Peyer's patch (tissue), 4 donors: Measurements from ENCODE around the gene NUDT6. TPM values are rescaled to one million over a fixed set of nuclear protein-coding genes. Genes with fewer than 3 reads are reported as not detected.
"Not testable (repeated sequence)": the region's sequence is repeated elsewhere in the genome, so short reads cannot be mapped to it uniquely, and the experiment has no call there.

Experiments
- DNase-seq, 3 donors: peaks; one replicate each; pipeline ENCODE4 v3.0.0-alpha.2; 2017 to 2019
- H3K27ac ChIP-seq, 4 donors: fragments of 200-600 bp; sonication (generic); one replicate each; pipeline ENCODE4 v1.5.1; 2016 to 2019
- H3K27me3 ChIP-seq, 2 donors: fragments of 200-600 bp; sonication (generic); one replicate each; pipeline ENCODE4 v1.5.1; 2019
- H3K36me3 ChIP-seq, 3 donors: fragments of 200-600 bp; sonication (generic); one replicate each; pipeline ENCODE4 v1.5.1; 2016 to 2019
- H3K4me1 ChIP-seq, 4 donors: fragments of 200-600 bp; sonication (generic); one replicate each; pipeline ENCODE4 v1.5.1; 2016 to 2019
- H3K4me3 ChIP-seq, 4 donors: fragments of 200-600 bp; sonication (generic); 1 replicate in 3 of 4; 2 replicates in 1 of 4; pipeline ENCODE4 v1.5.1; 2016 to 2019; ENCODE audit warnings: mild to moderate bottlenecking in 1 of 4
- H3K9me3 ChIP-seq, 4 donors: fragments of 200-600 bp; sonication (generic); one replicate each; pipeline ENCODE4 v1.5.1; 2016 to 2019; ENCODE audit warnings: mild to moderate bottlenecking in 1 of 4
- POLR2A ChIP-seq, 2 donors: fragments of 450-650 bp; IDR thresholded peaks; one replicate each; pipeline ENCODE4 v1.5.1; 2017; ENCODE audit warnings: antibody characterized with exemption in 2 of 2, mild to moderate bottlenecking in 2 of 2, moderate library complexity in 2 of 2
- total RNA-seq, 4 donors: library from RNA; depleted of rRNA; stranded (reverse); fragments of >200 nt; gene quantifications; one replicate each; pipeline ENCODE4 v1.1.0, GENCODE V29; 2016
- TF ChIP-seq, protein P1 (sequence below), 6 experiments: fragments of 450-650 bp in 4 of 6; fragments of 200-600 bp in 2 of 6; sonication (generic) in 1 of 6; IDR thresholded peaks; one replicate each; pipeline ENCODE4 v1.5.1; 2017 to 2019; ENCODE audit warnings: antibody characterized with exemption in 6 of 6, mild to moderate bottlenecking in 3 of 6, moderate library complexity in 1 of 6

Gene NUDT6
- total RNA-seq, 4 donors from 2014 or later: 8.7 to 12.4 (median 10.5) TPM

DNA sequence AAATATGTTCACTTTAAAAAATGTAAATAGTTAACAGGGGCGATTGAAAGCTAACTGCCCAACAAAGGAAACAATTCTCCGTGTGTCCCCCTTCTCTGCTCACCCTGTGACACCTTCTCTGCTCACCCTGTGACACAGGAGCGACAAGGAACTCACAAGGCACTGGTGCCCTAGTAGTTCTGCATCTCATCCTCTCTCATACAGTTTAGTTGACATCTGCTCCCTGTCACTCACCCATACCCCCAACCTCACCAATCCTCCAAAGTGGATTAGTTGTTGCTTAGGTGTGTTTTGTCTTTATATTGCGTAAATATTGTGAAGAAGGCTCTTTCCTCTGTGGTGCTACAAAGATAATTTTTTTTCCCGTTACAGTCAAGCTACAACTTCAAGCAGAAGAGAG lies 46.4 kb downstream of the NUDT6 start:
- no peaks in the 10 kb centered on the region for H3K4me1 ChIP-seq
- no peak for DNase-seq
- no peaks in the 10 kb centered on the region for H3K36me3 ChIP-seq
- H3K27ac ChIP-seq: no peak overlapping the region
- TF ChIP-seq, protein P1, sequence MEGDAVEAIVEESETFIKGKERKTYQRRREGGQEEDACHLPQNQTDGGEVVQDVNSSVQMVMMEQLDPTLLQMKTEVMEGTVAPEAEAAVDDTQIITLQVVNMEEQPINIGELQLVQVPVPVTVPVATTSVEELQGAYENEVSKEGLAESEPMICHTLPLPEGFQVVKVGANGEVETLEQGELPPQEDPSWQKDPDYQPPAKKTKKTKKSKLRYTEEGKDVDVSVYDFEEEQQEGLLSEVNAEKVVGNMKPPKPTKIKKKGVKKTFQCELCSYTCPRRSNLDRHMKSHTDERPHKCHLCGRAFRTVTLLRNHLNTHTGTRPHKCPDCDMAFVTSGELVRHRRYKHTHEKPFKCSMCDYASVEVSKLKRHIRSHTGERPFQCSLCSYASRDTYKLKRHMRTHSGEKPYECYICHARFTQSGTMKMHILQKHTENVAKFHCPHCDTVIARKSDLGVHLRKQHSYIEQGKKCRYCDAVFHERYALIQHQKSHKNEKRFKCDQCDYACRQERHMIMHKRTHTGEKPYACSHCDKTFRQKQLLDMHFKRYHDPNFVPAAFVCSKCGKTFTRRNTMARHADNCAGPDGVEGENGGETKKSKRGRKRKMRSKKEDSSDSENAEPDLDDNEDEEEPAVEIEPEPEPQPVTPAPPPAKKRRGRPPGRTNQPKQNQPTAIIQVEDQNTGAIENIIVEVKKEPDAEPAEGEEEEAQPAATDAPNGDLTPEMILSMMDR (IDR thresholded peaks at IDR 0.05): no peak
- TF ChIP-seq POLR2A (IDR thresholded peaks at IDR 0.05): no peak
- H3K4me3 ChIP-seq: no peak overlapping the region
- no peaks in the 10 kb centered on the region for H3K27me3 ChIP-seq
- peaks cover 0 to 7% (median 2%) of the 10 kb centered on the region in 4 donors for H3K9me3 ChIP-seq

DNA sequence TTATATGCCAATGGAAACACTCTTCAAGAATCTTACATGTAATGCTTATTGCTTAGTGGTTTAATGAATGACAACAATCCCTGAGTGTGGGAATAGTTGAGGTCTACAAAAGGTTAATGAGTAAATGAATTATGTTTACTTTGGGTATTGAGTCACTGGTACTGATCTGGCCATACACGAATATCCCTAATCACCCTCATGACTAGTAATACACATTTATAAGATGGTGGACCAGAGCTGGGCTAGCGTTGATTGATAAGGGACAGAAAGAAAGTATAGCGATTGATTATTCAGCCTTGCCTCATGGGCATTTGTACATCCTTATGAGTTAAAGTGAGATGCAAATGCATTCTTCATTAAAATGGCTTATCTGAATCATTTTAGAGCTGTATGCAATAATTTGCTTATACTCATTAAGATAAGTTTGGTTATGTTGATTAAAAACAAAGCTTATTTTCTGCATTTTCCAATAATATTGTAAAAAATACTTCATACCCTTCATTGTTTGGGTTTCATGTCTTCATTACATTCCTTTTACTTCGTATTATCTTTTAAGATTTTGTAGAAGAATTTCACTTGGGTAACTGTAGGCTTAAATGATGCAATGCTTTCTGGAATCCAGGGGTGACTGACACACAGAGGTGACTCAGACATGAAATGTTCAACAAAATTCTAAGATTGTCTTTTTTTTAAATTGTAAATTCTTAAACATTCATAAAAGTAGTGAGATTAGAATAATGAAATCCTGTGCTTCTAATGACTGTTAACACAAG lies 48.4 kb downstream of the NUDT6 start:
- H3K27ac ChIP-seq: no peak overlapping the region

DNA sequence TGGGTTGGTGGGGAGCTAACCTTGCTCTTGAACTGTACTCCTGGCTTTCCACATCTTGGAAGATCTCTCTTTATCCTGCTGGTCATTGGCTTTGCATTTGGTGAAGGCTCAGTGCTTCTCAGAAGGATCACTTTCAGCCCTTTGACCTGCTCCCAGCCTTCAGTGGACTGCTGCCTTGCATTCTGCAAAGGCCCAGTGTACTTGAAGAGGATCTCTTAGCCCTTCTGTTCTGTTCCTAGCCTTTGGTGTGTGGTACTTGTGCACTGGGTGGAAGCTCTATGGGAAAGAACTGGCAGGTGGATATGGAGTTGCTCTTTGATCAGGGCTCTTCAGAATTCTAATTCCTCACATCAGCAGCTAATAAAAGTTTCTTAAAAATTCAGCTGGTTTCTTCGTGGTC lies 49.3 kb downstream of the NUDT6 start:
- no peaks in the 10 kb centered on the region for H3K9me3 ChIP-seq
- H3K36me3 ChIP-seq: no peaks in the 10 kb centered on the region
- no peak for TF ChIP-seq POLR2A (IDR thresholded peaks at IDR 0.05)
- H3K4me3 ChIP-seq: no peak overlapping the region
- no peak for DNase-seq
- no peaks in the 10 kb centered on the region for H3K4me1 ChIP-seq
- H3K27ac ChIP-seq: no peak overlapping the region
- no peaks in the 10 kb centered on the region for H3K27me3 ChIP-seq

More for the DNA sequence above, 48.4 kb downstream of the NUDT6 start:
- Histone ChIP-seq H3K4me3 (no peak overlapping the region), H3K4me1 (no peaks in the 10 kb centered on the region), H3K9me3 (no peaks in the 10 kb centered on the region), H3K27me3 (no peaks in the 10 kb centered on the region), H3K36me3 (no peaks in the 10 kb centered on the region)
- TF ChIP-seq, protein P1 (IDR thresholded peaks at IDR 0.05): no peak
- TF ChIP-seq POLR2A (IDR thresholded peaks at IDR 0.05): no peak
- DNase-seq: no peak

DNA sequence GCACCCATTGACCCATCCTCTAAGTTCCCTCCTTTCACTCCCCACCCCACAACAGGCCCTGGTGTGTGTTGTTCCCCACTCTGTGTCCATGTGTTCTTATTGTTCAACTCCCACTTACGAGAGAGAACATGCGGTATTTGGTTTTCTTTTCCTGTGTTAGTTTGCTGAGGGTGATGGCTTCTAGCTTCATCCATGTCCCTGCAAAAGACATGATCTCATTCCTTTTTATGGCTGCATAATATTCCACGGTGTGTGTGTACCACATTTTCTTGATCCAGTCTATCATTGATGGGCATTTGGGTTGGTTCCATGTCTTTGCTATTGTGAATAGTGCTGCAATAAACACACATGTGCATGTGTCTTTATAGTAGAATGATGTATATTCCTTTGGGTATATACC lies 54.2 kb downstream of the NUDT6 start:
- H3K27me3 ChIP-seq, H3K36me3 ChIP-seq, H3K4me3 ChIP-seq, H3K4me1 ChIP-seq, DNase-seq, H3K9me3 ChIP-seq, H3K27ac ChIP-seq: not testable (repeated sequence)

DNA sequence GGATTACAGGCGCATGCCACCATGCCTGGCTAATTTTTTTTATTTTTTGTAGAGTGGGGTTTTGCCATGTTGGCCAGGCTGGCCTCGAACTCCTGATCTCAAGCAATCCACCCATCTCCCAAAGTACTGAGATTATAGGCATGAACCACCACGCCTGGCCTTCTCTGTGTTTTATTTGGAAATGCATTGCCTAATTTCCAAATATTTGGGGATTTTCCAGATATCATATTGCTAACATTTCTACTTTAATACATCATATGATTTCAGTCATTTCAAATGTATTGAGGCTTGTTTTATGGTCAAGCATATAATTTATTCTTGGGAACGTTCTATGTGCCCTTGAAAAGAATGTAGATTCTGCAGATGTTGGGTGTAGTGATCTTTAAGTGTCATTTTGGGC lies 57.0 kb downstream of the NUDT6 start:
- DNase-seq: no peak
- Histone ChIP-seq H3K36me3 (no peaks in the 10 kb centered on the region), H3K27ac (no peak overlapping the region), H3K4me1 (no peaks in the 10 kb centered on the region), H3K27me3 (no peaks in the 10 kb centered on the region), H3K4me3 (no peak overlapping the region), H3K9me3 (no peaks in the 10 kb centered on the region)
- no peak for TF ChIP-seq POLR2A (IDR thresholded peaks at IDR 0.05)
- TF ChIP-seq, protein P1 (IDR thresholded peaks at IDR 0.05): no peak

DNA sequence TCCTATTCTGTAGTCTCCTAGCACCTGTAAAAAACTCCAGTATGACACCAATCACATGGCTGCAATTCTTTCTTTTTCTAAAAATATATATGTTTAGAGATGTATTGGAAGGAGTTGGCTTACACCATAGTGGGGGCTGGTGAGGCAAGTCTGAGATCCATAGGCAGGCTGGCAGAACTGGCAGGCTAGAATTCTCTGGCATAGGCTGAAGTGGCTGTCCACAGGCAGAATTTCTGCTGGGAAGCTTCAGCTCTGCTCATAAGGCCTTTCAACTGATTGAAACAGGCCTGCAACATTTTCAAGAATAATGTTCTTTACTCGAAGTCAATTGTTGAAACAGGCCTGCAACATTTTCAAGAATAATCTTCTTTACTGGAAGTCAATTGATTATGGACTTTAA lies 58.8 kb downstream of the NUDT6 start:
- DNase-seq: no peak
- H3K36me3 ChIP-seq: no peaks in the 10 kb centered on the region
- H3K4me1 ChIP-seq: no peaks in the 10 kb centered on the region
- no peak overlapping the region for H3K4me3 ChIP-seq
- no peaks in the 10 kb centered on the region for H3K9me3 ChIP-seq
- H3K27me3 ChIP-seq: no peaks in the 10 kb centered on the region
- TF ChIP-seq POLR2A (IDR thresholded peaks at IDR 0.05): no peak
- TF ChIP-seq, protein P1 (IDR thresholded peaks at IDR 0.05): no peak
- no peak overlapping the region for H3K27ac ChIP-seq
